Suprapubic skin (tissue), 3 donors: ENCODE measurements around the gene ZNF555.

Experiments
- CTCF ChIP-seq, 2 donors: fragments of 200-600 bp in 1 of 2; fragments of 450-650 bp in 1 of 2; sonication (generic) in 1 of 2; IDR thresholded peaks; one replicate each; pipeline ENCODE4 v1.5.1; 2016 to 2019; ENCODE audit warnings: antibody characterized with exemption in 2 of 2, mild to moderate bottlenecking in 1 of 2, moderate library complexity in 1 of 2
- EP300 ChIP-seq: sonication (generic); formaldehyde crosslinking; IDR thresholded peaks from one replicate; pipeline ENCODE4 v1.6.1; 2017; ENCODE audit warnings: antibody characterized with exemption
- POLR2A ChIP-seq, 2 donors: fragments of 450-650 bp; IDR thresholded peaks; one replicate each; pipeline ENCODE4 v1.6.1; 2017; ENCODE audit warnings: antibody characterized with exemption in 2 of 2, mild to moderate bottlenecking in 2 of 2, moderate library complexity in 2 of 2

- TF ChIP-seq CTCF (IDR thresholded peaks at IDR 0.05) (no peak), EP300 (no peak), POLR2A (IDR thresholded peaks at IDR 0.05) (no peak)
Measured at GRCh38 chr19:2848616-2849015, 7.3 kb downstream of the ZNF555 start.
